IMR-90 (cell line): ENCODE data around the gene DHX40. TPM values are rescaled to one million over a fixed set of nuclear protein-coding genes. Genes with fewer than 3 reads are reported as not detected.

Source experiments
- ATAC-seq: fragments of 200-7000 bp; cut with Tn5 transposase; 2 replicates; pipeline ENCODE4 v1.9.1; 2020; ENCODE audit warnings: low read depth, mild to moderate bottlenecking, moderate library complexity
- BruUV-seq: library from RNA; stranded (reverse); fragments of 400-500 nt; replicated peaks from 2 replicates; lab custom pipeline; 2021; lab: Mats Ljungman, UMichigan
- CTCF ChIA-PET: fragments of 300-600 bp; formaldehyde crosslinking; extraction: SDS; loops from one replicate; lab custom pipeline; 2021; ENCODE audit warnings: antibody characterized with exemption; lab: Yijun Ruan, JAX
- POLR2A ChIA-PET: fragments of 300-600 bp; sonication (Branson Sonifier 250); formaldehyde crosslinking; loops from one replicate; lab custom pipeline; 2022; ENCODE audit warnings: antibody characterized with exemption; ENCODE audit not compliant: unreplicated experiment; lab: Charles Lee
- DNase-seq: peaks from one replicate; pipeline ENCODE4 v3.0.0; 2013
- H2AFZ ChIP-seq: replicated peaks from 2 replicates; pipeline ENCODE3; 2013; ENCODE audit warnings: low read length, mild to moderate bottlenecking; ENCODE audit not compliant: poor library complexity
- H2AK5ac ChIP-seq: 2 replicates; pipeline ENCODE4 v1.6.1; 2013; ENCODE audit warnings: low read depth, low read length, inconsistent platforms
- H2AK9ac ChIP-seq: replicated peaks from 2 replicates; pipeline ENCODE3; 2013; ENCODE audit warnings: mild to moderate bottlenecking, low read depth, low read length, moderate library complexity; ENCODE audit not compliant: poor library complexity
- H2BK120ac ChIP-seq: 2 replicates; pipeline ENCODE4 v1.6.1; 2013; ENCODE audit warnings: low read depth, low read length, inconsistent platforms
- H2BK15ac ChIP-seq: 3 replicates; pipeline ENCODE4 v1.6.1; 2013; ENCODE audit warnings: low read depth, low read length, inconsistent platforms
- H2BK20ac ChIP-seq: 2 replicates; pipeline ENCODE4 v1.6.1; 2013; ENCODE audit warnings: low read depth, mild to moderate bottlenecking, inconsistent platforms, low read length, moderate library complexity
- H2BK5ac ChIP-seq: 2 replicates; pipeline ENCODE4 v1.6.1; 2013; ENCODE audit warnings: mild to moderate bottlenecking, low read depth, low read length, inconsistent platforms; ENCODE audit not compliant: poor library complexity, severe bottlenecking
- H3K14ac ChIP-seq: replicated peaks from 2 replicates; pipeline ENCODE4 v1.6.1; 2013; ENCODE audit warnings: low read depth, low read length, inconsistent platforms
- H3K18ac ChIP-seq: 2 replicates; pipeline ENCODE4 v1.6.1; 2013; ENCODE audit warnings: low read depth, low read length, control low read depth
- H3K23ac ChIP-seq: 2 replicates; pipeline ENCODE4 v1.6.1; 2013; ENCODE audit warnings: low read depth, low read length, inconsistent platforms
- H3K27ac ChIP-seq: 2 replicates; pipeline ENCODE4 v1.5.1; 2013; ENCODE audit warnings: mild to moderate bottlenecking, control low read depth, low read length; ENCODE audit not compliant: insufficient read depth
- H3K27me3 ChIP-seq: 2 replicates; pipeline ENCODE4 v1.6.1; 2013; ENCODE audit warnings: low read length; ENCODE audit not compliant: control insufficient read depth, insufficient read depth
- H3K36me3 ChIP-seq: 2 replicates; pipeline ENCODE4 v1.6.1; 2013; ENCODE audit warnings: low read length, mixed read lengths; ENCODE audit not compliant: control insufficient read depth, insufficient read depth
- H3K4ac ChIP-seq: 2 replicates; pipeline ENCODE4 v1.6.1; 2013; ENCODE audit warnings: low read depth, low read length, inconsistent platforms
- H3K4me1 ChIP-seq: 2 replicates; pipeline ENCODE4 v1.6.1; 2013; ENCODE audit warnings: low read length, mixed read lengths; ENCODE audit not compliant: control insufficient read depth, insufficient read depth
- H3K4me2 ChIP-seq: 2 replicates; pipeline ENCODE4 v1.6.1; 2013; ENCODE audit warnings: low read depth, mild to moderate bottlenecking, control low read depth, low read length, moderate library complexity
- H3K4me3 ChIP-seq: 2 replicates; pipeline ENCODE4 v1.5.1; 2013; ENCODE audit warnings: low read depth, mild to moderate bottlenecking, control low read depth, low read length, moderate library complexity; ENCODE audit not compliant: insufficient read depth
- H3K56ac ChIP-seq: 2 replicates; pipeline ENCODE4 v1.6.1; 2013; ENCODE audit warnings: low read length, inconsistent platforms; ENCODE audit not compliant: insufficient read depth; ENCODE audit errors: extremely low read depth
- H3K79me1 ChIP-seq, 2 experiments: 2 replicates each; pipeline ENCODE4 v1.6.1; 2013; ENCODE audit warnings: low read length in 2 of 2, inconsistent platforms in 1 of 2, low read depth in 1 of 2
- H3K9ac ChIP-seq: 2 replicates; pipeline ENCODE4 v1.6.1; 2013; ENCODE audit warnings: low read depth, low read length, control low read depth
- H3K9me1 ChIP-seq: 2 replicates; pipeline ENCODE4 v1.6.1; 2013; ENCODE audit warnings: low read length, inconsistent platforms; ENCODE audit not compliant: insufficient read depth
- H3K9me3 ChIP-seq: 2 replicates; pipeline ENCODE4 v1.6.1; 2013; ENCODE audit warnings: low read length; ENCODE audit not compliant: control insufficient read depth, insufficient read depth
- H4K20me1 ChIP-seq: 2 replicates; pipeline ENCODE4 v1.6.1; 2013; ENCODE audit warnings: low read length, inconsistent platforms; ENCODE audit not compliant: insufficient read depth
- H4K5ac ChIP-seq: 2 replicates; pipeline ENCODE4 v1.6.1; 2013; ENCODE audit warnings: mild to moderate bottlenecking, low read depth, low read length, control low read depth
- H4K8ac ChIP-seq, 2 experiments: 2 replicates each; pipeline ENCODE4 v1.6.1; 2013; ENCODE audit warnings: low read depth in 2 of 2, low read length in 2 of 2, control low read depth in 1 of 2, inconsistent platforms in 1 of 2
- H4K91ac ChIP-seq: 2 replicates; pipeline ENCODE4 v1.6.1; 2013; ENCODE audit warnings: low read depth, low read length, inconsistent platforms; ENCODE audit not compliant: insufficient read depth
- CEBPB ChIP-seq: IDR thresholded peaks from 2 replicates; pipeline ENCODE4 v1.6.1; 2012; ENCODE audit warnings: low read depth, low read length, improper control_type of control experiment
- CHD1 ChIP-seq: IDR thresholded peaks from 2 replicates; pipeline ENCODE4 v1.6.1; 2012; ENCODE audit warnings: low read depth, low read length, improper control_type of control experiment
- MXI1 ChIP-seq: IDR thresholded peaks from 2 replicates; pipeline ENCODE4 v1.6.1; 2012; ENCODE audit warnings: low read depth, mild to moderate bottlenecking, low read length, moderate library complexity, borderline replicate concordance
- POLR2A ChIP-seq: IDR thresholded peaks from 2 replicates; pipeline ENCODE4 v1.6.1; 2012; ENCODE audit warnings: mild to moderate bottlenecking, low read depth, low read length
- WGBS, 2 experiments: methylation state at CpG; one replicate each; pipeline versions ENCODE4 v1.1.5 to v1.1.7; 2013; ENCODE audit warnings: missing lambda C conversion rate in 2 of 2; ENCODE audit not compliant: insufficient read length in 1 of 2; ENCODE audit errors: extremely low coverage in 2 of 2; 5-methylcytosine and 5-hydroxymethylcytosine counted together
- dilution Hi-C: fragments of 300-500 bp; cut with HindIII; formaldehyde crosslinking; loops from one replicate; pipeline ENCODE4 v1.14.3; 2018; ENCODE audit warnings: low sequenced_read_pairs; ENCODE audit not compliant: unreplicated experiment
- in situ Hi-C: fragments of 300-500 bp; cut with MboI; formaldehyde crosslinking; loops from 3 replicates; pipeline ENCODE4 v1.14.3; 2019; ENCODE audit warnings: low sequenced_read_pairs, inconsistent platforms, mixed read lengths
- intact Hi-C: fragments of 100-400 bp; cut with micrococcal nuclease; formaldehyde crosslinking; loops from 2 replicates; pipeline ENCODE4 v1.10.0; 2022
- polyA plus RNA-seq, 3 experiments: library from polyadenylated mRNA; depleted of rRNA; stranded (reverse); fragments of >200 nt; gene quantifications; 2 replicates each; pipeline ENCODE4 v1.2.3, GENCODE V29; 2012; ENCODE audit warnings: low replicate concordance in 1 of 3
- total RNA-seq: library from RNA; depleted of rRNA; stranded (reverse); fragments of >200 nt; gene quantifications from 2 replicates; pipeline ENCODE4 v1.2.3, GENCODE V29; 2012

Gene DHX40
- total and polyA plus RNA-seq, 2 of the 4 experiments (the other 2 are of a cell fraction): 17.4 to 44.4 TPM

DNA sequence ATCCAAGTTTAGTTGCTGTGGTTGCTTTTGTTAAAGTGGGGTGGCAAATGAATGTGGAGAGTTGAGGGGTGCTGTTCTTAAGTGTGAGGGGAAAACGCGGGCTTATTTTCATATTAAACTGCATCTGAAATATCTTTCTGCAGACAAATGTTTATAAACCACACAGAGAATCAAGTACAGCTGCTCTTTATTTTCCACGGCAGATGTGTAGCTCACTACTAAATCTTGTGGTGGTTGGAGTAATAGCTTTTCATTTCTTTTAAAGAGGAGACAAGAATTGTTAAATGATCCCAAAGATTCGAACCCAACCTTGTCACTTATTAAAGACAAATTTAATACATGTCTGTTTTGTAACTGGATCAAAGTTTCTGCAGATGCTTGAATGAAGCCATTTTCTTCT is 56.4 kb downstream of the DHX40 start:
- BruUV-seq: no TSS peak
- H3K4me1 ChIP-seq: peaks cover 7% of the 10 kb centered on the region
- no peaks in the 10 kb centered on the region for H3K36me3 ChIP-seq
- H3K14ac ChIP-seq: no peak overlapping the region
- H3K27me3 ChIP-seq: no peaks in the 10 kb centered on the region
- in situ Hi-C loops (no loop called here), intact Hi-C loops (loop anchor here (1.0 to 5.0 kb wide), 2 partner anchors 41 to 238 kb away; no protein-coding TSS in a partner anchor), dilution Hi-C loops (no loop called here)
- POLR2A ChIA-PET: no interaction called here
- no peak for ATAC-seq
- H3K9me3 ChIP-seq: no peaks in the 10 kb centered on the region
- DNase-seq: no peak
- H3K79me1 ChIP-seq: peaks cover 0 to 19% of the 10 kb centered on the region in 2 experiments; a peak in 2 of 4 replicates
- peaks cover 66% of the 10 kb centered on the region for H4K20me1 ChIP-seq
- H3K4ac ChIP-seq: no peak overlapping the region
- TF ChIP-seq POLR2A (peak; percentile 24; the same call in 1 of the 2 replicates), CHD1 (no peak), CEBPB (no peak), MXI1 (no peak)
- no peak overlapping the region for H4K5ac ChIP-seq
- H2BK20ac ChIP-seq: no peak overlapping the region
- H2AFZ ChIP-seq: no peak overlapping the region
- CTCF ChIA-PET: interaction anchor here (0.7 to 1.2 kb wide), 3 partner anchors 9 to 239 kb away, joined by 3 to 4 read pairs (median 3); no protein-coding TSS in a partner anchor
- no peak overlapping the region for H3K56ac ChIP-seq
- H4K8ac ChIP-seq: no peak overlapping the region
- no peak overlapping the region for H2BK15ac ChIP-seq
- no peak overlapping the region for H4K91ac ChIP-seq
- WGBS, 2 experiments: no CpG with 5 or more reads among the region's 4 CpGs
- H3K4me3 ChIP-seq: peak overlapping the region; percentile 34
- H3K23ac ChIP-seq: no peak overlapping the region
- no peak overlapping the region for H2BK5ac ChIP-seq
- 0 out of 2 replicates have a peak, but pooled peaks cover under 1% of the 10 kb centered on the region for H3K9me1 ChIP-seq
- no peak overlapping the region; the same call in 1 of the 2 replicates for H3K9ac ChIP-seq
- H3K18ac ChIP-seq: no peak overlapping the region
- H2AK9ac ChIP-seq: no peak overlapping the region
- no peak overlapping the region for H2BK120ac ChIP-seq
- no peak overlapping the region for H3K27ac ChIP-seq
- no peak overlapping the region for H2AK5ac ChIP-seq
- H3K4me2 ChIP-seq: peak overlapping the region; percentile 98
